Dermis blood vessel endothelial cell (primary cell): ENCODE measurements around the gene RNU1-4. TPM values are rescaled to one million over a fixed set of nuclear protein-coding genes. Genes with fewer than 3 reads are reported as not detected.
"Not testable (repeated sequence)": the region's sequence is repeated elsewhere in the genome, so short reads cannot be mapped to it uniquely, and the experiment has no call there.

ENCODE experiments used
- DNase-seq: peaks from one replicate; pipeline ENCODE4 v3.0.0; 2010
- total RNA-seq: library from RNA; depleted of rRNA; stranded (reverse); fragments of >200 nt; gene quantifications from 2 replicates; pipeline ENCODE4 v1.2.3, GENCODE V29; 2014

Gene RNU1-4
- under 0.01 TPM in 2 replicates for total RNA-seq

GRCh38 chr1:16740047-16740964, at the start of gene RNU1-4:
TSS of gene RNU1-4 (plus strand) at chr1:16740516.
- not testable (repeated sequence) for DNase-seq

- not testable (repeated sequence) for DNase-seq
These were observed 49.2 kb upstream of the RNU1-4 start for GRCh38 chr1:16690971-16691682.

- DNase-seq = not testable (repeated sequence)
These were observed 48.0 kb upstream of the RNU1-4 start for GRCh38 chr1:16692283-16692682.

- DNase-seq = not testable (repeated sequence)
These were observed 47.4 kb upstream of the RNU1-4 start for GRCh38 chr1:16692717-16693448.

GRCh38 chr1:16693449-16694307, 46.6 kb upstream of the RNU1-4 start:
- not testable (repeated sequence) for DNase-seq

GRCh38 chr1:16694308-16694702, 46.0 kb upstream of the RNU1-4 start:
- not testable (repeated sequence) for DNase-seq

GRCh38 chr1:16696507-16697150, 43.7 kb upstream of the RNU1-4 start:
- not testable (repeated sequence) for DNase-seq

GRCh38 chr1:16697152-16697551, 43.2 kb upstream of the RNU1-4 start:
- not testable (repeated sequence) for DNase-seq

- not testable (repeated sequence) for DNase-seq
These were observed 40.9 kb upstream of the RNU1-4 start for GRCh38 chr1:16699440-16699839.

GRCh38 chr1:16700138-16700895, 40.0 kb upstream of the RNU1-4 start:
- DNase-seq = not testable (repeated sequence)

- DNase-seq = not testable (repeated sequence)
These were observed 39.1 kb upstream of the RNU1-4 start for GRCh38 chr1:16701189-16701588.

- not testable (repeated sequence) for DNase-seq
These were observed 38.0 kb upstream of the RNU1-4 start for GRCh38 chr1:16702280-16702679.

- DNase-seq = not testable (repeated sequence)
These were observed 37.2 kb upstream of the RNU1-4 start for GRCh38 chr1:16703141-16703540.

- not testable (repeated sequence) for DNase-seq
These were observed 36.7 kb upstream of the RNU1-4 start for GRCh38 chr1:16703602-16704001.

GRCh38 chr1:16704076-16704475, 36.2 kb upstream of the RNU1-4 start:
- not testable (repeated sequence) for DNase-seq

GRCh38 chr1:16704502-16705100, 35.7 kb upstream of the RNU1-4 start:
- DNase-seq = not testable (repeated sequence)

- DNase-seq = not testable (repeated sequence)
These were observed 34.0 kb upstream of the RNU1-4 start for GRCh38 chr1:16706302-16706701.

GRCh38 chr1:16707130-16708093, 32.9 kb upstream of the RNU1-4 start:
- DNase-seq = peak; percentile 1

- not testable (repeated sequence) for DNase-seq
These were observed 31.6 kb upstream of the RNU1-4 start for GRCh38 chr1:16708704-16709103.
